ENCODE results near the gene LENG8. TPM values are rescaled to one million over a fixed set of nuclear protein-coding genes. Genes with fewer than 3 reads are reported as not detected.
"Not testable (repeated sequence)": the region's sequence is repeated elsewhere in the genome, so short reads cannot be mapped to it uniquely, and the experiment has no call there.

The LENG8 gene
- total RNA-seq, 1 donor from 2014 or later, result 13.5 TPM

DNA sequence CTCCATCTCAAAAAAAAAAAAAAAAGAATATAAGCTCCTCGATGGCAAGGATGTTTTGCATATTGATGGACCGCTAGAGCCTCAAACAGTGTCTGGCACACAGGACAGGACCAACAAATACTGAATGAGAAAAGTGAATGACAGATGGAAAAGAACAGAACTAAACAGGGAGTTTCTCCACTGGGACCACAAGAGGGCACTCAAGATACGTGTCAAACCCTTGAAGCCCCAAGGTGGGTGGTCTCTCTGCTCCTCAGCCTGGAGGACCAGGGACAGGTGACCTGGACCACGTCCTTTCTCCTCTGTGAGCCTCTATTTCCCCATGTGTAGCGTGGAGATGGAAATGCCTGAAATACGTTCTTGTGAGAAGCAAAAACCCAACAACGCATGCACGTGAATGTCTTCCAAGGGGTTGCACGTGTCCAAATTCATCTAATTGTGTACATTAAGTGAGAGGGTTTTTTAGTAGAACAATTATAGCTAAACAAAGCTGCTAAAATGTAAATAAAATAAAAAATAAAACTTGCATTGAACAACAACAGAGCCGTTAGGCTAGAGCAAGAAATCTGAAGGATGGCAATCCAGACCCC lies 29.8 kb downstream of the LENG8 start:
- DNase-seq (ENCODE audit: low read depth in 2 of 2), result peak; percentile 43 to 71

DNA sequence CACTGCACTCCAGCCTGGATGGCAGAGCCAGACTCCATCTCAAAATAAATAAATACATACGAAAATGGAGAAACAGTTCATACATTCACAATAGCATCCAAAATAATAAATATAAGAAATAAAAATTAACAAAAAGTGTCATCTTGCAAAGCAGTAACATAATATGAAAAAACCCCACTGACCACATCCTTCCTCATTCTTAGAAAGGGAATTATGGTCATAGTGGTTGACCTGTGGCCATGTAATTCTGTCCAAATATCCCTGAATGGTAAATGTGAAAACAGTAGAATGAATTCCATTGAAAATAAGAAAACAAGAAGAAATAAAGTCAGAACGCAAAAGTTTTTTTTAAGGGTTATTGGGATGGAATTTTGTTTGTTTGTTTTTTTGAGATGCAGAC lies 31.1 kb downstream of the LENG8 start:
- no peak for DNase-seq (ENCODE audit: low read depth in 2 of 2)

DNA sequence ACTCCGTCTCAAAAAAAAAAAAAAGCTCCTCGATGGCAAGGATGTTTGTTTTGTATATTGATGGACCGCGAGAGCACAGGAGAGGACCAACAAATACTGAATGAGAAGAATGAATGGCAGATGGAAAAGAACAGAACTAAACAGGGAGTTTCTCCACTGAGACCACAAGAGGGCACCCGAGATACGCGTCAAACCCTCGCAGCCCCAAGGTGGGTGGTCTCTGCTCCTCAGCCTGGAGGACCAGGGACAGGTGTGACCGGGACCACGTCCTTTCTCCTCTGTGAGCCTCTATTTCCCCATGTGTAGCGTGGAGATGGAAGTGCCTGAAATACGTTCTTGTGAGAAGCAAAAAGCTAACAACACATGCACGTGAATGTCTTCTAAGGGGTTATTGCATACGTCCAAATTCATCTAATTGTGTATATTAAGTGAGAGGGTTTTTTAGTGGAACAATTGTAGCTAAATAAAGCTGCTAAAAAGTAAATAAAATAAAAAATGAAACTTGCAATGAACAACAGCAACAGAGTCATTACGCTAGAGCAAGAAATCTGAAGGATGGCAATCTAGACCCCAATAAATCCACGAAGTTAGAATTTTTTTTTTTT lies 32.4 kb downstream of the LENG8 start:
- peak in 1 of 2 donors; percentile 57 for DNase-seq (ENCODE audit: low read depth in 2 of 2)

DNA sequence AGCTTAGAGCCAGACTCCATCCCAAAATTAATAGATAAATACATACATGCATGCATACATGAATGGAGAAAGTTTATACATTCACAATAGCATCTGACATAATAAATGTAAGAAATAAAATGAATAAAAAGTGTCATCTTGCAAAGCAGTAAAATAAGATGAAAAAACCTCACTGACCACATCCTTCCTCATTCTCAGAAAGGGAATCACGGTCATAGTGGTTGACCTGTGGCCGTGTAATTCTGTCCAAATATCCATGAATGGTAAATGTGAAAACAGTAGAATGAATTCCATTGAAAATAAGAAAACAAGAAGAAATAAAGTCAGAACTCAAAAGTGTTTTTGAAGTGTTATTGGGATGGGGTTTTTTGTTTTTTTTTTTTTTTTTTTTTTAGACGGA lies 33.9 kb downstream of the LENG8 start:
- no peak for DNase-seq (ENCODE audit: low read depth in 2 of 2)

DNA sequence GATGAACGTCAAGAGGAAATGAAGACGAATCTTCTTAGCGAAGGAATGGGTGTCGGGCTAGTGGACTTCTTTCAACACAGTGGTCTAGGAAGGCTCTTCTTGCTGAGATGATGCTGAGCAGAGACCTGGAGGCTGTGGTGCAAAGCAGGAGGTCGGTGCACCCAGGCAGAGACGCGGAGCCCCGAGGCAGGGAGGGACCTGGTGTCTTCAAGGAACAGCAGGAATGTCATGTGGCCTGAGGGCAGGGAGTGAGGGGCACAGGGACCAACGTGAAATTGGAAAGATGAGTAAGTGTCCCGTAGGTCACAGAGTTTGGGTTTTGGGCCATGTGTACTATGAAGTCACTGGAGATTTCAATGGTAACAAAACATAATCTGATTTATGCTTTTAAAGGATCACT lies 35.5 kb downstream of the LENG8 start:
- DNase-seq (ENCODE audit: low read depth in 2 of 2), result no peak

DNA sequence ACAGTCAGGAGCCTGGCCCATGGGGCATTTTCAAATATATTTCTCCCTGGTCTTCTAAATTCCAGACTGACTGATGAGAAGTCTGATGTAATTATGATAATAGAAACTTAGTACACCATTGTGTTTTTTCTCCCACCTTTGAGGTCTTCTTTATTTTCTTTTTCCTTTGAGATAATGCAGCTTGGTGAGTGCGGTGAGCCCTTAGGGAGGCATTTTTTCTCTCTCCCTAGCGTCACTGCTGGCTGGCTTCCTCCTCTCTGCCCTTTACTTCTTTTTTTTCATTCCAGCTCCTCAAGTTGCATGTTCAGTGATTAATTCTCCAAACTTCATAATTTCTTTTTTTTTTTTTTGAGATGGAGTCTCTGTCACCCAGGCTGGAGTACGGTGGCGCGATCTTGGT lies 36.9 kb downstream of the LENG8 start:
- DNase-seq (ENCODE audit: low read depth in 2 of 2), result no peak

DNA sequence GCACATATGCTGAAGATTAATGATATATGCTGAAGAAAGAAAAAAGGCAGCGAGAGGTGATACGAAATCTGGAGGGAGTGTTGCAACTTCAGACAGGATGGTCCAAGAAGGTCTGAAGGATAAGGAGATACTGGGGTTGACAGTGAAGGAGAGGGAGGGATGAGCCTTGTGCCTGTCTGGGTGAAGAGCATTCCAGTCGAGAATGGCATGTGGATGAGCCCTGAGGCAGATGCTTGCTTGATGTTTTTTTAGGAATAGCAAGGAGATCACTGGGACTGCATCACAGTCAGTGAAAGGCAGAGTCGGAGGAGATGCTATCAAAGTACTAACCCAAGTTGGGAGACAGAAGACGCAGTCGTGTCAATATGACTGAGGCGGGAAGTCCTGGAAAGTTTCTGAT lies 40.3 kb downstream of the LENG8 start:
- no peak for DNase-seq (ENCODE audit: low read depth in 2 of 2)

DNA sequence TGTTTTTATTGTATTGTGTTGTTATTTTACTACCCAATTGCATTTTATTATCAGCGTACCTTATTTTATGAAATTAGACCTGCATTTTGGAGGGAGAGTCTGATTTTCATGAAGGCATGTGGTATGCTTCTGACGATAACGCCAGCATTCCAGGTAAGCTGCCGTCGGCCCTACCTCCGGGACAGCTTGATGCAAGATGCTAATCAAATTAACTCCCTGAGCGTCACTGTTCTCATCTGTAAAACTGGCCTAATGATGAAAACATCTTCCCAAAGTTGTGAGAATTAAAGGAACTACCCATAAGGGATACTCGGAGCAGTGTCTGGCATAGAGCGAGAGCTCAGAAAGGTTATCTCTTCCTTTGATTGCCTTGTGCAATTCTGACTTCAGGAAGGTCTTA lies 40.8 kb downstream of the LENG8 start:
- no peak for DNase-seq (ENCODE audit: low read depth in 2 of 2)

DNA sequence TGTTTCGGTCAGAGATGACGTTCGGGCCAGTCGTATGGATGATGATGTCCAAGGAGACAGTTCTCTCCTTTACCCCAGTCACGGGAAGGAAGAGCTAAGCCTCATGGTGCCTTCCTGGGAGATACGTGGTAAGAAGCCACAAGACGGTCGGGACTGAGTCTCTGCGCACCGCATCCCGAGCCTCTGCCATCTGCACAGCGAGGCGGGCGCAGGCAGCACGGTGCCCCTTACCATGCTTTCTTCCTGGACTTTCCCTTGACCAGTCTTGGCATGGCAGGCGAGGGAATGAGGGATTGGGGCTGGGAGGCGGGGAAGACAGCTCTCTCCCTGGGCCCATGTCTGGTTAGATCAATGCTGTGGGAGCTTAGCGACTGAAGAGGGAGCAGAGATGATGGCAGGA lies 43.6 kb downstream of the LENG8 start:
- no peak for DNase-seq (ENCODE audit: low read depth in 2 of 2)

DNA sequence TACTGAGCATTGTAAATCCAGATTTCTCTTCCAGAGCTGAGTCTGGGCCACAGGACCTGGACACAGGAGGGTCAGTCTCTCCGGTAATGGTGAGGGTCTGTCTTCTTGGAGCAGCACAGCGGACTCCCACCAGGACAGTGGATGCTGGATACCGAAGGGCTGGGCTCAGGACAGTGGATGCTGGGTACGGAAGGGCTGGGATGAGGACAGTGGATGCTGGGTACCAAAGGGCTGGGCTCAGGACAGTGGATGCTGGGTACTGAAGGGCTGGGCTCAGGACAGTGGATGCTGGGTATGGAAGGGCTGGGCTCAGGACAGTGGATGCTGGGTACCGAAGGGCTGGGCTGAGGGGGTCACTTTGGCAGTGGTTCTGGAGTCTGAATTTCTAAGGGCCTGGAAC lies 44.1 kb downstream of the LENG8 start:
- not testable (repeated sequence) for DNase-seq (ENCODE audit: low read depth in 2 of 2)

DNA sequence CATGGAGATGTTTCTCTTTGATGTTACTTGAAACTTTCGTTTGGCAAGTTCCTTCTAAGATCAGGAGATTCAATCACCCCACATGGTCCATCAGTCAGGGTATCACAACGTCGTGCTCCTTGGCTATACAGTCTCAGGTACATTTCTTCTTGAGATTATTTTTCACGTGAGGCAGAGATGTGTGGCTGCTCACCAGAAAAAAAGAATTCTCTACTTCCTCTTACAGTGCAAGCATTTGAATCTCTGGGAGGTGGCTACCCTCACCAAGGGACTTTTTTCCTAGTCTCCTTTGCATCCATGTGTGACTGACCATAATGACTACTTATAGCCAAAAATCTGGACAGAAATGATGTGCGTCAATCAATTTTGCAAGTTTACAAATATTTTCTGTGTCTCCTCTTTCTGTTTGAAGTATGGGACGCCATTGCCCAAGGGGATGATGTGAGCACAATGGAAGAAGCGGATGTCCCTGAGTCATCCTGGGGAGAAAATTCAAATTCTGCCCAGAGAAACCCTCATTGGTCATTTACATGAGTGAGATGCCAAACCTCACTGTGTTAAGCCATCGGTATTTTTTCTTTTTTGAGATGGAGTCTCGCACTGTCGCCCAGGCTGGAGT lies 45.1 kb downstream of the LENG8 start:
- no peak for DNase-seq (ENCODE audit: low read depth in 2 of 2)

DNA sequence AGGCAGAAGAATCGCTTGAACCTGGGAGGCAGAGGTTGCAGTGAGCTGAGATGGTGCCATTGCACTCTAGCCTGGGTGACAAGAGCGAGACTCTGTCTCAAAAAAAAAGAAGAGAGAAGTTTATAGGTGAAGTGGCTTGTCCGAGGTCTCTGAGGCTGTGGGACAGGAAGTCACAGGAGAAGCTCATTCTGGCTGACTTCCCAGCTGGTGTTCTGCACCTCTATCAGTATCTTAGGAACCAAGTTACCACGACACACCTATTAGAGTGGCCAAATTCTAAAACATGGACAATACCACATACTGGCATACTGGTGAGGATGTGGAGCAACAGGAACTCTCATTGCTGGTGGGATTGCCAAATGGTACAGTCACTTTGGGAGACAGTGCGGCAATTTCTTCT lies 46.3 kb downstream of the LENG8 start:
- DNase-seq (ENCODE audit: low read depth in 2 of 2), result not testable (repeated sequence)

DNA sequence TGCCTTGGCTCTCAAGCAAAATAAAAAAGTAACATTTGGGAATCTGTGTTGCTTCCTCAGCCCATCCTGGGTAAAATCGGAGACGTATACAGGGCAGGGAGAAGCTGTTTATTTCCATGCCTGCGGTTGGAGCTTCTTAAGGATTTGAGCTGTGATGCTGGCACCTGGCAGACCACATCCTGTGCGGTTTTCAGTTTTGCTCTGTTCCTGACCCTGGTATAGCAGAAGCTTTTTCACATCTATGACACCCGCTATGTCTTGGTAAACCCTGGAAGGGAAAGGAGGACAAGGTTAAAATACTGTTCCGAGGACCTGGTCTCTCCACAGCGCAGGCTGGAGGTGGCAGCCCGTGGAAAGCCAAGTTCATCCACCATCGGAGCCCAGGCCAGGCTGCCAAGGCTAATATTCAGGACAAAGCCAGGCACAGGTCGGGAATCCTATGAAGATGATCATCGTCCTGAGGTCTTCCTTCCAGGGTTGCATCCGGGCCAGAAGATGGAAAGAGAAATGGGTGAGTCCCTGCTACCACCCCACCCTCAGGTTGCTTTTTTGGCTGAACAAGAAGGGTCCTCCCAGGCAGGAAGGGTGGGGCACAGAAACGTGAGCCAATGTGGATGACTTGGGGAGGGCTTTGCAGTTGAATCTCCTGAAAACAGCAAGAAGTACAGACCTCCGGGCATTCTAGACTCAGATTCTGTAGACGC lies 48.9 kb downstream of the LENG8 start:
- DNase-seq (ENCODE audit: low read depth in 2 of 2), result not testable (repeated sequence)

DNA sequence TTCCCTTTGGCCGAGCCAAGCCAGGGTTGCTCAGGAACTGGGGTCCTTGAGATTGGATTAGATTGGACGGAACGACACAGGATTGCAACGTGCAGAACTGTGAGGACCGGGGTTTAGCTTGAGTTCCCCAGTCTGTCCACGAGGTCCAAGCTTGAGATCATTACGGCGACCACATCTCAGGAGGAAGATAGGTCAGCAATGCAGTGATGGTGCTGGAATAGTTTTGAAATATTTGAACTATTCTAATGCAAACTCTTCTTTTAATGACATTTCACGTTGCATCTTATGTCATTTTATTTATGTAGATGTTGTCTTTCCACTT lies 49.4 kb downstream of the LENG8 start:
- not testable (repeated sequence) for DNase-seq (ENCODE audit: low read depth in 2 of 2)

DNA sequence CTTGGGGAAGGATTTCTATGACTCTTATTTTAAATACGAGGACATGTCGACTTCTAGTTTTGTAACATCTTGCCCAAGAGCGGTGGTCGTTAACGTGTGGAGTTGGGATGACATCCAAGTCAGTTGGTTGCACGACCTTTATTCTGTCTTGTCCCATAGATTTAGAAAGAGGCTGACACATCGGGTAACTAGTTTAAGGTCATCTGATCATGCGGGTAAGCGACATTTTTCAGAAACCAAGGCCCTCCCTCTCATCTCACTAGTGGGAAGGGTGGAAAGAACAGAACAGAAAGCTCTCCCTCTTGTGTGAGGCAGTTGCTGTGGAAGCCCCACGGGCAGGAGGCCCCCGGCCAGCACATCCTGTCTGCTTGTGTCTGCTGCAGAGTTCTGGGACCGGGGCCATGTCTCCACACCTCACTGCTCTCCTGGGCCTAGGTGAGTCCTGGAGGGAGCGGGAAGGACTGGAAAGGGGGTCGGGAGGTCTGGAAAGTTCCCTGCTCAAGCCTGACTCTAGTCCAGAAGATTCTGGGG lies 53.6 kb downstream of the LENG8 start, which contains the start of gene LAIR2:
Gene LAIR2 (plus strand): TSS at position 314 of the 531 bp plus-strand sequence. CDS start 88 bp downstream, at position 402.
- DNase-seq (ENCODE audit: low read depth in 2 of 2), result no peak

DNA sequence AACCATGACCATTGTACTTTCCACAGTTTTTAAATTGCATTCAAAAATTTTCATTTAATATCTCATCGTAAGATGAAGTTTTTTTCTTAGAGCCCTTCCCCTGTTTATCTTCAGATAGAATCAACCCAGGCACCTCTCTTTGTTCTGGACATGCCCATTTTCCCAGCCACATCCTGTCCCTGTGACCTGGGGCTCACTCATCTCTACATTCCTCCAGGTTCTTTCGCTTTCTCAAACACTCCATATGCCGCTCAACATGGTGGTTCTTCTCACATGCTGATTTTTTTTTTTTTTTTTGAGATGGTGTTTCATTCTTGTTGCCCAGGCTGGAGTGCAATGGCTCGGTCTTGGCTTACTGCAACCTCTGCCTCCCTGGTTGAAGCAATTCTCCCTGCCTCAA lies 56.5 kb downstream of the LENG8 start:
- DNase-seq (ENCODE audit: low read depth in 2 of 2), result not testable (repeated sequence)

DNA sequence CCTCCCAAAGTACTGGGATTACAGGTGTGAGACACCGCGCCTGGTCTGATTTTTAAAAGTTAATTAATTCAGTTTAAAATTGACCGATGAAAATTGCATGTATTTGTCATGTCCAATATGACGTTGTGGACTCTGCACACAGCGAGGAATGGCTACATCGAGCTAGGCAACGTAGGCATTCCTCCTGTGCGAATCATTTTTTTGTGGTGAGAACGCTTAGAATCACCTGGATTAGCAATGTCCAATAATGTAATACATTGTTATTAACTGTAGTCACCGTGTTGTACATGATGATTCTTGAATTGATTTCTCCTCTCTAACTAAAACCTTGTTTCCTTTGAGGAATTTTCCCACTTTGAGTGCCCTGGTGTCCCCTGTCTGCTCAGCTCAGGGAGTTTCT lies 57.1 kb downstream of the LENG8 start:
- no peak for DNase-seq (ENCODE audit: low read depth in 2 of 2)

DNA sequence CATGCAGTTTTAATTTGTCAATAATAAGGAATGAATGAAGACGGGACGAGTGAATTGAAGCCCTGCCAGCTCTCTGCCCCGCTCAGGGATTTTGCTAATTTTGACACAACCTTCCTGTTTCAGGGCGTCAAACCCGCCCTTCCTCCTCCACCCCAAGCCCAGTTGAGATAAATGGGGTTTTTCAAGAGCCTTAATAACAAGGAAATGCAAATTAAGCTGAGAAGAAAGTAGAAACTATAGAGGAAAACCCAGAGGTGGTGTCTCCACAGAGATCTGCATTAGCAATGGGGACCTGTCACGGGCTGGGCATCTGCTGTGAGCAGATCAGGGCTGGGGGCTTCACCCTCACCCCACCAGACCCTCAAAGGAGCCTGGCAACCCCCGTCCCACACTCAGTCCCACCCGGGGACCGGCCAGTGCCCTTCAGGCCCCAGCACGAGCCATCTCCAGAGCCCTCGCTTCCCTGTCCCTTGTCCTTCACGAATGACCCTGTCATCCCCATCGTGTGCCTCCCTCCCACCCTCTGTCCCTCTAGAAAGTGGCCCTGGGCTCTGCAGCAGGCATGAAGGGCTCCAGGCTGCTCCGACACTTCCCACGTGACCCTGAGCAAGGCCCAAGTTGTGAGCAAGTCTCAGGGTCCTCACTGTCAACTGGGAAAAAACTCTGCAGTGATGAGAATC lies 58.2 kb downstream of the LENG8 start:
- DNase-seq (ENCODE audit: low read depth in 2 of 2), result not testable (repeated sequence)

DNA sequence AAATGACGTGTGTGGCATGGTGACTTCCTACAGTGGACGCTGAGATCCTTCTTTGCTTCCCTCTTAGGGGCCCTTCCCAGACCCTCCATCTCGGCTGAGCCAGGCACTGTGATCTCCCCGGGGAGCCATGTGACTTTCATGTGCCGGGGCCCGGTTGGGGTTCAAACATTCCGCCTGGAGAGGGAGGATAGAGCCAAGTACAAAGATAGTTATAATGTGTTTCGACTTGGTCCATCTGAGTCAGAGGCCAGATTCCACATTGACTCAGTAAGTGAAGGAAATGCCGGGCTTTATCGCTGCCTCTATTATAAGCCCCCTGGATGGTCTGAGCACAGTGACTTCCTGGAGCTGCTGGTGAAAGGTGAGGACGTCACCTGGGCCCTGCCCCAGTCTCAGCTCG lies 58.8 kb downstream of the LENG8 start:
- no peak for DNase-seq (ENCODE audit: low read depth in 2 of 2)

DNA sequence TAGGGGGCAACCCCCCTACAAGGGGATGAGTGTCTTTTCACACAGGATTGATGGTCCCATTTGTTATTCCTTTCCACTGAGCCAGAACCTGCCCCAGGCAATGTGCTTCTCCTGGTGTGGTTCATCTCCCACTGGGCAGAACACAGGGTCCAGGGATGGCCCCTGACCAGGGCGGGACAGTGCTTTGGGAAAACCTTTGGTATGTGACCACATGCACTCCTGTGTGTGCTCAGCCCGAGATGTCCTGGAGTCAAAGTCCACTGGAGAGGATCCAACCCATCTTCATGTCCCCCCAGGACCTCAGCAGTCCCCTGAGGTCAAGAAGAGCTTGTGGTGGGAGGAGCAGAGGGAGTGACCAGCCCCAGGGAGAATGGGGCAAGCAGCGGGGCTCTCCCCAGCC lies 59.5 kb downstream of the LENG8 start:
- not testable (repeated sequence) for DNase-seq (ENCODE audit: low read depth in 2 of 2)

DNA sequence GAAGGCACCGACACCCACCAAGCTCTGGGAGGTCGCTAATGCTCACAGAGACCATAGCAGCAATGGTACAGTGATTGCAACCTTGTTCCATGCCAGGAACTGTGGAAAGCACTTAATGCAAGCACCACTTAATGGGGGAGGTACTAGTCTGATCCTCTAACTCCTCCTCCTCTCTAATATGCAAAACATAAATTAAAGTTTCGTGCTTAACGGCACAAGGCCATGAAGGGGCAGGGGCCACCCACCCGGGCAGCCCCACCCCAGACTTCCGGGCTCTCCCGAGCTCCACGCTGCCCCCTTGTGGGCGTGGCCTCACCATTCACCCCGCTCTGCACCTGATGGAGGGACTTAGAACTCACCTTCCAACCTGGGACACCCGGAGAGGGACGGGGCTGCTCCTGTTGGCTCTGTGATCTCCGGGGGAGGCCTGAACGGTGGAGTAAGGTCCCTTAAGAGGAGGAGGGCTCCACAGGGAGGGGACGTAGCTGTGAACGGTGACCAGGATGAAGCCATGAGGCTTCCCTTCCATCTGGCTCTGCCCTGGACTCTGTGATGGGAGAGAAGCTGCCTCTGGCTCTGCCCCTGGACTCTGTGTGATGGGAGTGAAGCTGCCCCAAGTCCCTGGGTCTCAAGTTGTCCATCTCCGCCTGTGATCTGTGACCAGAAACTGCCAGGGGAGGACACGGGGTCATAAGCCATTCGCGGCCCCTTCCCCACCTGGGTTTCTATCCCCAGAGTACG lies 60.4 kb downstream of the LENG8 start:
- DNase-seq (ENCODE audit: low read depth in 2 of 2), result not testable (repeated sequence)
